Stimulated activated CD8-positive, alpha-beta memory T cell treated with anti-CD3 and anti-CD28 coated beads, Interleukin-12 subunit alpha, Interleukin-12 subunit beta, amount 100 ng/mL, for 1 hour (primary cell): Measurements from ENCODE around the gene CHRNA7.
"Not testable (repeated sequence)": the region's sequence is repeated elsewhere in the genome, so short reads cannot be mapped to it uniquely, and the experiment has no call there.

Source experiments
- DNase-seq: peaks from one replicate; pipeline ENCODE4 v3.0.0-alpha.2; 2020; ENCODE audit warnings: low read depth

The CHRNA7 gene

GRCh38 chr15:32120577-32121383, 90.5 kb downstream of the CHRNA7 start:
- no peak for DNase-seq

DNA sequence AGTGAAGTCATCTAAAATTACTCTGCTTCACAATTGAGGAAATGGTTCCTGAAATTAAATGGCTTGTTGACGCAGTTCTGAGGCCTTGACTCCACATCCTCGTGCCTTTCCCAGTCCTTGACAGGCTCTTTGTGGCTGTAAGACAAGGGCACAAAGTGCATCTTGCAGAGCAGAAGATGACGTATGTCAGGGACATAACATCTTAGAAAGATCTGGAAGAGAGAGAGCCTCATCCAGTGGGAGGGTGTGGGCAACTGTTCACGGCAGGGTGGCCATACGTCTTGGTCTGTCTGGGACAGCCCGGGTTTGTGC, 91.0 kb downstream of the CHRNA7 start:
- DNase-seq: no peak

GRCh38 chr15:32122013-32122412, 91.7 kb downstream of the CHRNA7 start:
- DNase-seq: no peak

DNA sequence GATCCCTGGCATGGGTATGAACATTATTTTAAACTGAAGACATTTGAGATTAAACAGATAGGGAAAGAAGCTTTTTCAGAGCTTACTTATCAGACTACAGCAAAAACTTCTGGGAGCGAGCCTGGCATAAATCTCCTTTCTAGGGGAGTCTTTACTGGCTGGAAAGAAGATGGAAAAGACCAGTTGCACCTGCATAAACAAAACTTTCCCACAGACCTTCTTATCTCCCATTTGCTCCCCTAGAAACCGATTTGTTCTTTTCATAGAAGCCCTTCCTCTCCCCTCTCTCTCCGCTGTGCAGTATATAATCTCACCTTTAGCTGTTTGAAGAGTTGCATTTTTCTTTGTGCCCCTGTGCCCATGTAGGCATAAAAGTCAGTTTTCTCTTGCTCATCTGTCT, 93.2 kb downstream of the CHRNA7 start:
- no peak for DNase-seq

GRCh38 chr15:32124726-32125125, 94.4 kb downstream of the CHRNA7 start:
- DNase-seq: no peak

GRCh38 chr15:32125595-32125994, 95.3 kb downstream of the CHRNA7 start:
- no peak for DNase-seq

- no peak for DNase-seq
These were observed 99.5 kb downstream of the CHRNA7 start for GRCh38 chr15:32129815-32130214.

GRCh38 chr15:32130823-32131222, 100.5 kb downstream of the CHRNA7 start:
- no peak for DNase-seq

DNA sequence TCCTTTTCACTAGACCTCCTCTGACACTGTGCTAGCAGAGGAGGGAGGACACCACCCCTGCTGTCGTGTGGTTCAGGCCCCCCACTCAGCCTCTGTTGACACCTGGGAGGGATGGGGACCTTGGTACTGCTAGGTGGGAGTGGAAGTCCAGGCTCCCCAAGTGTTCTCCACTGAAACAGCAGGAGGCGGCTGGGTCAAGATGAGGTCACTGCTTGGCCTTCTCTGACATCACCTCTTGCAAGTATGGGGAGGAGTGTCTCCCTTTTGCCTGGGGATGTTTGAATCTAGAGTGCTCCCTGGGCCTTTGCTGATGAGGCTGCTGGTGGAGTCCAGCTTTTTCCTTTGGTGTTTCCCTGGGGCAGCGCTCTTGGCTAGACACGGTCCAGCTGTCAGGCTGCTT, 101.5 kb downstream of the CHRNA7 start:
- DNase-seq: no peak

- DNase-seq: no peak
These were observed 102.5 kb downstream of the CHRNA7 start for GRCh38 chr15:32132859-32133258.

DNA sequence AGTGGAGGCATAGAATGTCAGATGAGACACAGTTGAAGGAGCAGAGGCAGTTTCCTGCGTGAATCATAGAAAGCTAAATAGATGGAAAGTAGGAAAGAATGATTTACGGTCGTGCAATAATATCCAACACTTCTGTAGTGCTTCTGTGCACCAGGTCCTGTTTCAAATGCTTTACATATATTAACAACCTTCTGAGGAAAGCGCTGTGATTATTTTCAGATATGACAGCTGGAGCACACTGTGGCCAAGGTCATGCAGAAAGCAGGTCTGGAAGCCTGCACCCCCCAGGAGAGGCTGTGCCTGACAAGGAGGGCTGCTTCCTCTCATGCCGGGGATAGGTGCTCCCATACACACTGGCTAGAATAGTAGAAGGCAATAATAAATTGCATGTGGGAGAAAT, 104.5 kb downstream of the CHRNA7 start:
- DNase-seq: no peak

- no peak for DNase-seq
These were observed 105.0 kb downstream of the CHRNA7 start for GRCh38 chr15:32135335-32135734.

DNA sequence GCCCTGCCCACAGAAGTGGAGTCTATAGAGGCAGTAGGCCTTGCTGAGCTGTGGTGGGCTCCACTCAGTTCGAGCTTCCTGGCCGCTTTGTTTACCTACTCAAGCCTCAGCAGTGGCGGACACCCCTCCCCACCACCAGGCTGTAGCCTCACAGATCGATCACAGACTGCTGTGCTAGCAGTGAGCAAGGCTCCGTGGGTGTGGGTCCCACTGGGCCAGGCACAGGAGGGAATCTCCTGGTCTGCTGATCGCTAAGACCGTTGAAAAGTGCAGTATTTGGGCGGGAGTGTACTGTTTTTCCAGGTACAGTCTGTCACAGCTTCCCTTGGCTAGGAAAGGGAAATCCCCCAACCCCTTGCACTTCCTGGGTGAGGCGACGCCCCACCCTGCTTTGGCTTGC, 115.2 kb downstream of the CHRNA7 start:
- DNase-seq: not testable (repeated sequence)

DNA sequence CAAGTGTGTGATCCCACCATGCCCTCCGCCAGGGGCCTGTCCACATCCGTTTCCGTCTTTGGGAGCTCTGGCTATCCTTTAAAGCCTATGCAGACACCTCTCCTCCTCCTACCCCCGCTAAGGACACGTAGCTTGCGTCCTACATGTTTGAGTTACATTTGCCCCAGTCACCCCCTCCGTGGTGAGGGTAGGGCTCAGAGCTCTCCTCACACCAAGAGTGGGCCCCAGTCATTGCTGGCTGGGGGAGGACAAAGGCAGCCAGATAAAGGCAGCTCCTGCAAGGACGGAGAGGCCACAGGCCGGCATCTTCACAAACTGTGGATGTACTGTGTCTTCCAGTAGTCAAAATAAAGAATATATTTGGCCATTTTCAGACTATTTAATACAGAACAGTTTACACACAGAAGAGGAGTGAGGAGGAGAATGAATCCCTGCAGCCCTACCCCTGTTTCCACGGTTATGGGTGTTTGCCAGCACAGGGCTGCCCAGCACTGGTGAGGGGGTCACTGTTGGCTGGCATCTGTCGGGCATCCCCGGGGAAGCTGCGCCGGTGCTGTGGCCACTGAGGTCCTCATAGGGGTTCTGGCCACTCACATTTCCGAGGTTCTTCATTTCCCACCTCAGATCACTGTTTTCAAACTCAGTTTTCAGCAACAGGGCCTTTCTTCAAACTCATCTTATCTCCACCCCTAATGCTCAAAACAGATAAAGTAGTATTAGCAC, 118.7 kb downstream of the CHRNA7 start:
- DNase-seq: no peak

- no peak for DNase-seq
These were observed 122.3 kb downstream of the CHRNA7 start for GRCh38 chr15:32152574-32152973.

DNA sequence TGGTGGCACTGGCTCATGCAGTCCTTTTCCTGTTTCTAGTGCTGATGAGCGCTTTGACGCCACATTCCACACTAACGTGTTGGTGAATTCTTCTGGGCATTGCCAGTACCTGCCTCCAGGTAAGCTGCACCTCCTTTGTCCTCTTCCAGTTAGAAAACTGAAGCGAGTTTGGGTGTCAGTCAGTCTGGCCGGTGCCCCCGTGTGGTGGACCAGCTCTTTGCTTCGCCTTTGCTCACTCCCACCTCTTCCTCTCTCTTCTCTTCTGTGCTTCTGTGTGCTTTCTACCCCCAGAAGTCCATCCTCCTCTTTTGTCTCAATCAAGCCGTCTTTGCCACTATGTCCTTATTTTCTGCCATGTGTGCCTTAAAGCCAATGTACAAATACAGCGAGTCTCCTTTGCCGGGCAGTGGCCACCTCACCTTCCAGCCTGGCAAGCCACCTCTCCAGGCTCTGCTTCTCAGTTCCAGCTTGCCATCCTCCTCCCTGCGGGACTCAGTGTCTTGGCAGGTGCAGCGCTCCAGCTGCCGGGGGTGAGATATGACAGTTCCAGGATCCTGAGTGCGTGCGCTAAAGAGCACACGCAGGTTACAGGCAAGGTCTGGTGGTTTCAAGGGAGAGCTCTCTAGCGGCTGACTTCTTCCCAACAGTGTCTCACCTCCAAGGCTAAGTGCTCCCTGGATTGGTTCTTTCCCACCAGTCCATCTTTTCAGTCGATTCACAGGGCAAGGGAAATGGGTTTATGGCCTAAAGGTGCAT, 123.7 kb downstream of the CHRNA7 start:
- not testable (repeated sequence) for DNase-seq

DNA sequence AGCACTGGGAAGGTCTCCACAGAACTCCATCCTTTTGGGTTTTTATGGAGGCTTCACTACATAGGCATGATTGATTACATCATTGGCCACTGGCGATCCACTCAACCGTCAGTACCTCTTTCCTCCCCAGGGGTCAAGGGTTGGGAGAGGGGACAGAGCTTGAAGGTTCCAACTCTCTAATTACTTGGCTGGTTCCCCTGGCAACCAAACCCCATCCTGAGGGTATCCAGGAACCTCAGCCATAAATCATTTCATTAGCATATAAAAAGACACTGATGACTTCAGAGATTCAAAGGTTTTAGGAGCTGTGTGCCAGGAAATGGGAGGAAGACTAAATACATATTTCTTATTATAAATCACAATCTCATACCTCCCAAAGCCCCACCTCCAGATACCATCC, 131.8 kb downstream of the CHRNA7 start:
- DNase-seq: not testable (repeated sequence)

GRCh38 chr15:32164065-32164464, 133.8 kb downstream of the CHRNA7 start:
- DNase-seq: not testable (repeated sequence)

GRCh38 chr15:32164747-32165146, 134.4 kb downstream of the CHRNA7 start:
- not testable (repeated sequence) for DNase-seq

DNA sequence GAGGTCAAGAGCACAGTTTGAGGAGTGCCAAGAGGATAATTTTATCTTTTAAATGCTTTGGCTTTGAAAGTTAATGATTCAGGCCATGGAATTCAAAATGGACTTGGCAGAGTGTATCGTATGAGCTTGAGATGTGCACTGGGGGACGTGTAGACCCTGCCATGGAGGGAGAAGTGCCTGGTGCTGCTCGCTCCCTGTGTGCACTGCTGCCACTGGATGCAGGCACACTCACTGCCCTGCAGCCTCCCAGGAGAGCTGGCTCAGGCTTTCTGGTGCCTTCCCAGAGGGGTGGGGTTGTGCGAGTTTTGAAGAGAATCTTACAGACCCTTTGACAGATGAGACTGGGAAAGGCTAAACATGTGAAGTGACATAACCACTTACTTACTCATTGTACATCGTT, 135.5 kb downstream of the CHRNA7 start:
- DNase-seq: not testable (repeated sequence)

- DNase-seq: not testable (repeated sequence)
These were observed 136.0 kb downstream of the CHRNA7 start for GRCh38 chr15:32166270-32166669.

GRCh38 chr15:32167913-32168312, 137.6 kb downstream of the CHRNA7 start:
- DNase-seq: not testable (repeated sequence)

GRCh38 chr15:32180579-32180978, 150.3 kb downstream of the CHRNA7 start:
- not testable (repeated sequence) for DNase-seq
